Measurements from ENCODE around the gene TMEM255B.

The TMEM255B gene

DNA sequence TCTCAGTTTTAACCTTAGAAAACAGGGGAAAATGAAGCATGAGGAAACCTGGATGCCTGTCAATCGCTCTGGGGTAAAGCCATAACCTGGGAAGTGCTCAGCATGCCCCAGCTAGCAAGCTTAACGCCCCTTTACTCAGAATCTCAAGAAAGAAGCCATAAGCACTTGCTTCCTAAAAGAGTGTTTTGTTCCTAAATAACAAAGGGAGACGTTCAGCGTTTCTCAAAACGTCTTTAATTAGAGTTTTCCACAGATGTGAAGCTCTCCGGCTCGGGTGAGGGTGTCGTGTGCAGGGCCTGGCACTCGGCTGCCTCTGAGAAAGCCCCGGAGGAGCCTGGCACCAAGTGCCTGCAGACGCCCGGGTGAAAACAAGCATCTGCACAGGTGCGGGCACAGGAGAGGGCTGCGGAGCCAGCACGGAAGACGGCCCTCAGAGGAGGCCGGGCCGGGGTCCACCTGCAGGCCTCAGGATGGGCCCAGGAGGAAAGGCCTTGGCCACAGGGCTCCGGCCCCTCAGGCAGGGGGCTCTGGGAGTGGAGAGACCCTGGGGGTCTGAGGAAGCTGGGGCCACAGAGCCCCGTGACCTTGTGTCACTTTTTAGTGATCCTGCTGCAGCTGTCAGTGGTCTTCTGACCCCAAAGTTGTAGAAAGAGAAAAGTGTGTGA lies 98.6 kb downstream of the TMEM255B start:
- Histone ChIP-seq H3K4me2 (ENCODE audit: low read depth, low read length, poor library complexity, severe bottlenecking) (no peak overlapping the region), H3K27me3 (ENCODE audit: low read length) (no peaks in the 10 kb centered on the region), H3K36me3 (ENCODE audit: low read length) (no peaks in the 10 kb centered on the region), H3K9ac (ENCODE audit: low read length) (no peak overlapping the region), H3F3A (ENCODE audit: insufficient read depth) (no peaks in the 10 kb centered on the region), H4K20me1 (ENCODE audit: low read depth, low read length) (no peaks in the 10 kb centered on the region), H3K9me2 (replicated peaks; ENCODE audit: insufficient read depth, low read length) (no peaks in the 10 kb centered on the region), H3K4me3 (ENCODE audit: insufficient read depth, low read length, poor library complexity, severe bottlenecking) (no peak overlapping the region), H3K79me2 (ENCODE audit: insufficient read depth, low read length) (no peaks in the 10 kb centered on the region), H3K27ac (ENCODE audit: low read depth, low read length) (no peak overlapping the region), H2AFZ (ENCODE audit: low read depth, low read length, severe bottlenecking) (no peak overlapping the region), H3K9me3 (ENCODE audit: insufficient read depth, low read length) (peaks cover 6% of the 10 kb centered on the region; the same call in 1 of the 2 replicates)
- TF ChIP-seq EZH2phosphoT487 (conservative IDR thresholded peaks at IDR 0.05; ENCODE audit: low read length), result no peak
- TF ChIP-seq, protein P1, sequence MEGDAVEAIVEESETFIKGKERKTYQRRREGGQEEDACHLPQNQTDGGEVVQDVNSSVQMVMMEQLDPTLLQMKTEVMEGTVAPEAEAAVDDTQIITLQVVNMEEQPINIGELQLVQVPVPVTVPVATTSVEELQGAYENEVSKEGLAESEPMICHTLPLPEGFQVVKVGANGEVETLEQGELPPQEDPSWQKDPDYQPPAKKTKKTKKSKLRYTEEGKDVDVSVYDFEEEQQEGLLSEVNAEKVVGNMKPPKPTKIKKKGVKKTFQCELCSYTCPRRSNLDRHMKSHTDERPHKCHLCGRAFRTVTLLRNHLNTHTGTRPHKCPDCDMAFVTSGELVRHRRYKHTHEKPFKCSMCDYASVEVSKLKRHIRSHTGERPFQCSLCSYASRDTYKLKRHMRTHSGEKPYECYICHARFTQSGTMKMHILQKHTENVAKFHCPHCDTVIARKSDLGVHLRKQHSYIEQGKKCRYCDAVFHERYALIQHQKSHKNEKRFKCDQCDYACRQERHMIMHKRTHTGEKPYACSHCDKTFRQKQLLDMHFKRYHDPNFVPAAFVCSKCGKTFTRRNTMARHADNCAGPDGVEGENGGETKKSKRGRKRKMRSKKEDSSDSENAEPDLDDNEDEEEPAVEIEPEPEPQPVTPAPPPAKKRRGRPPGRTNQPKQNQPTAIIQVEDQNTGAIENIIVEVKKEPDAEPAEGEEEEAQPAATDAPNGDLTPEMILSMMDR (IDR thresholded peaks at IDR 0.05; ENCODE audit: insufficient read depth, low read length, poor library complexity, severe bottlenecking), result no peak

DNA sequence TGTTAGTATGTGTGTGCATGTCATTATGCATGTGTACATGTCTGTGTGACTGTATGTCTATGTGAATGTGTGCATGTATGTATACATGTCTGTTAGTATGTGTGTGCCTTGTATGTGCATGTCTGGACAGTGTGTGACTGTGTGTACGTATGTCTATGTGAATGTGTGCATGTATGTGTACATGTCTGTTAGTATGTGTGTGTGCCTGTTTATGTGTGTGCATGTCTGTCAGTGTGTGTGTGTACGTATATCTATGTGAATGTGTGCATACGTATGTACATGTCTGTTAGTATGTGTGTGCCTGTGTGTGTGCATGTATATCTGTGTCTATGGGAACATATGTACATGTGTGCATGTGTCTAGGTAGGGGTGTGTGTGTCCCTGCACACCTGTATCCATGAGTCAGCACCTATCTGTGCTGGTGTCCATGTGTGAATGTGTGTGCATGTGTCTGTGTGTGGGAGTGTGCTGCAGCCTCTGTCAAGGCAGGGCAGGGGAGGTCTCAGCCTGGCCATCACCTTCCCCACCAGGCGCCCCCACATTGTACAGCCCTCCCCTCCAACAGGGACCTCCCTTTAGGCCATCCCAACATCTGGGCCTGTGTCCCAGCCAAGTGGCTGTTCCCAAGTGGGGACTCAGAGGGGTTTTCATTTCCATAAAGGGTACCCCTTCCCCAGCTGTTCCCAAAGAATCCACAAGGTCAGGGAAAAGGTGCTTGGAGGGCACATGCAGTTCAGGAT lies 100.5 kb downstream of the TMEM255B start:
- no peaks in the 10 kb centered on the region for H3K9me2 ChIP-seq (replicated peaks; ENCODE audit: insufficient read depth, low read length)
- no peak overlapping the region for H3K9ac ChIP-seq (ENCODE audit: low read length)
- no peak overlapping the region for H3K4me3 ChIP-seq (ENCODE audit: insufficient read depth, low read length, poor library complexity, severe bottlenecking)
- TF ChIP-seq, protein P1 (IDR thresholded peaks at IDR 0.05; ENCODE audit: insufficient read depth, low read length, poor library complexity, severe bottlenecking), result no peak
- TF ChIP-seq EZH2phosphoT487 (conservative IDR thresholded peaks at IDR 0.05; ENCODE audit: low read length), result no peak
- no peaks in the 10 kb centered on the region for H3K36me3 ChIP-seq (ENCODE audit: low read length)
- H3K9me3 ChIP-seq (ENCODE audit: insufficient read depth, low read length), result peaks cover 6% of the 10 kb centered on the region; the same call in 1 of the 2 replicates
- H3F3A ChIP-seq (ENCODE audit: insufficient read depth), result no peaks in the 10 kb centered on the region
- H2AFZ ChIP-seq (ENCODE audit: low read depth, low read length, severe bottlenecking), result no peak overlapping the region
- H3K4me2 ChIP-seq (ENCODE audit: low read depth, low read length, poor library complexity, severe bottlenecking), result no peak overlapping the region
- H3K27me3 ChIP-seq (ENCODE audit: low read length), result no peaks in the 10 kb centered on the region
- H4K20me1 ChIP-seq (ENCODE audit: low read depth, low read length), result no peaks in the 10 kb centered on the region
- no peaks in the 10 kb centered on the region for H3K79me2 ChIP-seq (ENCODE audit: insufficient read depth, low read length)
- H3K27ac ChIP-seq (ENCODE audit: low read depth, low read length), result no peak overlapping the region

DNA sequence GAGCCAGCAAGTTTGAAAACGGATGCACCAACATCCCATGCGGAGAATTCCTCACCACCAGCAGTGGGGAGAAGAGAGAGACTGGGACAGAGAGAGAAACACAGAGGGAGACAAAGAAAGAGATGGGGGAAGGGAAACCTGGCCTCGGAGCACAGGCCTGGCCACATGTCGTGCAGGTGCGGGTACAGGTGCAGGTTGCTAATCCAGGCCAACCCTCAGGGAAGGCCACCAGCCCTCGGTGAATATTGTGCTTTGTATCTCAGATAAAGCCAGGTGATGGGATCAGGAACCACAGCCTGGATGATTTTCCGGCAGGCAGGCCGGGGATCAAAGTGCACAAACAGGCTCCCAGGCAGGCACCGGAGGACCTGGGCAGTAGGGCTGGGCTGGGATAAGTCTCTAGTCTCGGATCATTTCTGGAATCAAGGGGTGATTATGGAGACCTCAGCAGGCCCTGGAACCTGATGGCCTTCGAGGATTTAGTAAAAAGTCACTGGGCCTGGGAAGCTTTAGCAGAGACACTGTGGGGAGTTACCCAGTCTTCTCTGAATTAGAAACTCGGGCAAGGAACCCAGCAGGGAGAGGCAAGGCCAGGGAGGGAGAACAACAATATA lies 101.1 kb downstream of the TMEM255B start:
- Histone ChIP-seq H3K36me3 (ENCODE audit: low read length) (no peaks in the 10 kb centered on the region), H3K27ac (ENCODE audit: low read depth, low read length) (no peak overlapping the region), H3K27me3 (ENCODE audit: low read length) (no peaks in the 10 kb centered on the region)

More for the DNA sequence above, 101.1 kb downstream of the TMEM255B start:
- H3K4me2 ChIP-seq (ENCODE audit: low read depth, low read length, poor library complexity, severe bottlenecking), result no peak overlapping the region
- TF ChIP-seq, protein P1 (IDR thresholded peaks at IDR 0.05; ENCODE audit: insufficient read depth, low read length, poor library complexity, severe bottlenecking), result no peak
- TF ChIP-seq EZH2phosphoT487 (conservative IDR thresholded peaks at IDR 0.05; ENCODE audit: low read length), result no peak
- H3F3A ChIP-seq (ENCODE audit: insufficient read depth), result no peaks in the 10 kb centered on the region
- H3K79me2 ChIP-seq (ENCODE audit: insufficient read depth, low read length), result no peaks in the 10 kb centered on the region
- no peak overlapping the region for H3K4me3 ChIP-seq (ENCODE audit: insufficient read depth, low read length, poor library complexity, severe bottlenecking)
- no peak overlapping the region for H3K9ac ChIP-seq (ENCODE audit: low read length)
- no peak overlapping the region for H2AFZ ChIP-seq (ENCODE audit: low read depth, low read length, severe bottlenecking)
- no peaks in the 10 kb centered on the region for H3K9me2 ChIP-seq (replicated peaks; ENCODE audit: insufficient read depth, low read length)
- peaks cover 6% of the 10 kb centered on the region; the same call in 1 of the 2 replicates for H3K9me3 ChIP-seq (ENCODE audit: insufficient read depth, low read length)
- no peaks in the 10 kb centered on the region for H4K20me1 ChIP-seq (ENCODE audit: low read depth, low read length)

All from SU-DHL-6 (cell line).